K562 (cell line): ENCODE data around the gene PDZD2. TPM values are rescaled to one million over a fixed set of nuclear protein-coding genes. Genes with fewer than 3 reads are reported as not detected.

Source experiments
- ATAC-seq: fragments of 200-7000 bp; cut with Tn5 transposase; 3 replicates; pipeline ENCODE4 v1.9.1; 2020; ENCODE audit warnings: moderate library complexity
- BruUV-seq: library from RNA; stranded (reverse); fragments of 400-500 nt; replicated peaks from 2 replicates; lab custom pipeline; 2021; lab: Mats Ljungman, UMichigan
- CTCF ChIA-PET: fragments of 300-600 bp; formaldehyde crosslinking; extraction: SDS; loops from one replicate; lab custom pipeline; 2021; ENCODE audit warnings: low intra/inter-chr PET ratio; lab: Yijun Ruan, JAX
- POLR2A ChIA-PET: fragments of 300-600, 350-650 bp; sonication (Branson Sonifier 250); formaldehyde crosslinking; extraction: SDS; loops from one replicate; lab custom pipeline; 2021; ENCODE audit warnings: antibody characterized with exemption, inconsistent platforms; lab: Yijun Ruan, JAX
- DNase-seq, 4 experiments: peaks; one replicate each; pipeline versions ENCODE4 v3.0.0 to v3.0.0-alpha.2; 2011 to 2018; ENCODE audit warnings: low spot score in 3 of 4, mixed read lengths in 3 of 4; ENCODE audit errors: extremely low read depth in 1 of 4
- FAIRE-seq: peaks from 2 replicates; lab custom pipeline; 2011; peaks lifted over from hg19 to GRCh38; lab: Jason Lieb, UNC
- H2AFZ ChIP-seq: 2 replicates; pipeline ENCODE4 v1.6.0; 2011; ENCODE audit warnings: low read depth, low read length, control low read depth, inconsistent platforms
- H3K27ac ChIP-seq: fragments of 200-600 bp; 3 replicates; pipeline ENCODE4 v1.8.0; 2011; ENCODE audit warnings: low read depth, mild to moderate bottlenecking, control low read depth, inconsistent platforms, low read length, moderate library complexity, mixed read lengths; ENCODE audit errors: extremely low read depth
- H3K27me3 ChIP-seq, 2 experiments: fragments of 300-600 bp in 1 of 2; 2 replicates in 1 of 2; 3 replicates in 1 of 2; pipeline versions ENCODE4 v1.6.0 to v1.8.0; 2011; ENCODE audit warnings: inconsistent platforms in 2 of 2, low read length in 2 of 2, mild to moderate bottlenecking in 1 of 2, mixed read lengths in 1 of 2, moderate library complexity in 1 of 2; ENCODE audit not compliant: control insufficient read depth in 2 of 2, insufficient read depth in 2 of 2
- H3K36me3 ChIP-seq: fragments of 300-600 bp; 3 replicates; pipeline ENCODE4 v1.8.0; 2011; ENCODE audit warnings: mild to moderate bottlenecking, low read length, inconsistent platforms; ENCODE audit not compliant: control insufficient read depth, insufficient read depth
- H3K4me1 ChIP-seq, 2 experiments: fragments of 200-600 bp in 1 of 2; replicated peaks in 1 of 2; 2 replicates in 1 of 2; 3 replicates in 1 of 2; pipeline versions ENCODE4 v1.5.1 to v1.8.0; 2011; ENCODE audit warnings: inconsistent platforms in 2 of 2, low read length in 2 of 2, mild to moderate bottlenecking in 1 of 2, mixed read lengths in 1 of 2, moderate library complexity in 1 of 2; ENCODE audit not compliant: control insufficient read depth in 2 of 2, insufficient read depth in 2 of 2
- H3K4me2 ChIP-seq: 2 replicates; pipeline ENCODE4 v1.6.1; 2011; ENCODE audit warnings: low read length, control low read depth, inconsistent platforms, mixed read lengths; ENCODE audit not compliant: insufficient read depth
- H3K4me3 ChIP-seq: fragments of 200-600 bp; sonication (generic), shearing (Covaris generic); 2 replicates; pipeline ENCODE4 v1.5.1; 2016; ENCODE audit warnings: control low read depth, inconsistent platforms
- H3K79me2 ChIP-seq: fragments of 200-600 bp; 3 replicates; pipeline ENCODE4 v1.8.0; 2011; ENCODE audit warnings: low read length, inconsistent platforms; ENCODE audit not compliant: control insufficient read depth, insufficient read depth
- H3K9ac ChIP-seq, 2 experiments: 2 replicates each; pipeline versions ENCODE4 v1.6.0 to v1.6.1; 2011; ENCODE audit warnings: low read depth in 2 of 2, low read length in 2 of 2, control low read depth in 1 of 2, inconsistent platforms in 1 of 2, mild to moderate bottlenecking in 1 of 2, mixed read lengths in 1 of 2; ENCODE audit not compliant: insufficient read depth in 1 of 2
- H3K9me1 ChIP-seq: one replicate; pipeline ENCODE4 v1.6.0; 2011; ENCODE audit warnings: inconsistent platforms, mild to moderate bottlenecking, low read length, moderate library complexity; ENCODE audit not compliant: control insufficient read depth, insufficient read depth
- H3K9me3 ChIP-seq: replicated peaks from 2 replicates; pipeline ENCODE4 v1.5.1; 2011; ENCODE audit warnings: low read depth, low read length, inconsistent platforms; ENCODE audit not compliant: control insufficient read depth, insufficient read depth
- H4K20me1 ChIP-seq: replicated peaks from 2 replicates; pipeline ENCODE4 v1.6.1; 2011; ENCODE audit warnings: low read length, inconsistent platforms, mixed read lengths; ENCODE audit not compliant: control insufficient read depth, insufficient read depth
- BCOR ChIP-seq: fragments of 450-650 bp; IDR thresholded peaks from 2 replicates; pipeline ENCODE4 v1.6.1; 2016
- CTBP1 ChIP-seq: fragments of 450-650 bp; IDR thresholded peaks from 2 replicates; pipeline ENCODE4 v1.6.1; 2016; ENCODE audit warnings: borderline replicate concordance
- GATA2 ChIP-seq: sonication (generic); formaldehyde crosslinking; IDR thresholded peaks from 2 replicates; pipeline ENCODE4 v1.4.0; 2020; ENCODE audit warnings: mild to moderate bottlenecking, missing genetic modification reagents
- HDGF ChIP-seq: fragments of 450-650 bp; IDR thresholded peaks from 2 replicates; pipeline ENCODE4 v1.6.1; 2016
- HIVEP1 ChIP-seq: fragments of 250-450 bp; sonication (Bioruptor Pico); IDR thresholded peaks from 2 replicates; pipeline ENCODE4 v1.4.0; 2020; ENCODE audit warnings: mild to moderate bottlenecking
- IFI16 ChIP-seq: fragments of 250-450 bp; sonication (Bioruptor Pico); IDR thresholded peaks from 2 replicates; pipeline ENCODE4 v2.1.2; 2022; ENCODE audit warnings: mild to moderate bottlenecking, inconsistent platforms
- MAFG ChIP-seq: fragments of 450-650 bp; conservative IDR thresholded peaks from 2 replicates; pipeline ENCODE4 v1.6.1; 2016; ENCODE audit warnings: missing genetic modification characterization, missing compliant biosample characterization
- NCOA4 ChIP-seq: fragments of 450-650 bp; IDR thresholded peaks from 2 replicates; pipeline ENCODE4 v1.6.1; 2018; ENCODE audit warnings: mild to moderate bottlenecking; ENCODE audit not compliant: partially characterized antibody
- PRMT5 ChIP-seq: sonication (generic); formaldehyde crosslinking; IDR thresholded peaks from 2 replicates; pipeline ENCODE4 v1.5.0; 2020; ENCODE audit warnings: missing genetic modification reagents
- RBM14 ChIP-seq: fragments of 200-400 bp; formaldehyde crosslinking; IDR thresholded peaks from 2 replicates; pipeline ENCODE4 v1.6.1; 2018; ENCODE audit warnings: low read depth, mild to moderate bottlenecking, low read length, moderate library complexity, borderline replicate concordance; ENCODE audit not compliant: insufficient read depth
- SMARCB1 ChIP-seq: IDR thresholded peaks from 2 replicates; pipeline ENCODE4 v1.6.1; 2011; ENCODE audit warnings: improper control_type of control experiment, low read depth; ENCODE audit not compliant: insufficient read length
- TFAP4 ChIP-seq: sonication (generic); formaldehyde crosslinking; IDR thresholded peaks from 2 replicates; pipeline ENCODE4 v1.8.0; 2022; ENCODE audit warnings: missing genetic modification reagents, mild to moderate bottlenecking, moderate library complexity, borderline replicate concordance
- ZBTB1 ChIP-seq: sonication (generic); formaldehyde crosslinking; IDR thresholded peaks from 2 replicates; pipeline ENCODE4 v1.8.1; 2023; ENCODE audit warnings: missing genetic modification reagents, low read depth, mild to moderate bottlenecking, borderline replicate concordance
- ZBTB11 ChIP-seq, 3 experiments: fragments of 200-800 bp in 1 of 3; fragments of 250-450 bp in 1 of 3; fragments of 450-650 bp in 1 of 3; sonication (Bioruptor Pico) in 1 of 3; sonication (Bioruptor generic) in 1 of 3; formaldehyde crosslinking in 1 of 3; IDR thresholded peaks; 2 replicates each; pipeline versions ENCODE4 v1.6.1 to v1.8.0; 2016 to 2022; ENCODE audit warnings: mild to moderate bottlenecking in 2 of 3, missing genetic modification characterization in 2 of 3, missing compliant biosample characterization in 1 of 3, moderate library complexity in 1 of 3
- ZBTB17 ChIP-seq: fragments of 450-650 bp; formaldehyde crosslinking; IDR thresholded peaks from 2 replicates; pipeline ENCODE4 v1.4.0; 2020; ENCODE audit warnings: mild to moderate bottlenecking
- ZNF184 ChIP-seq: sonication (generic); formaldehyde crosslinking; IDR thresholded peaks from 2 replicates; pipeline ENCODE4 v1.5.0; 2020; ENCODE audit warnings: missing genetic modification reagents
- ZNF253 ChIP-seq: fragments of 250-450 bp; sonication (Bioruptor Pico); conservative IDR thresholded peaks from 2 replicates; pipeline ENCODE4 v1.6.1; 2021; ENCODE audit warnings: mild to moderate bottlenecking
- ZNF277 ChIP-seq: fragments of 250-450 bp; sonication (Bioruptor Pico); IDR thresholded peaks from 2 replicates; pipeline ENCODE4 v1.8.0; 2022; ENCODE audit warnings: inconsistent platforms, mild to moderate bottlenecking, moderate library complexity, borderline replicate concordance
- ZNF311 ChIP-seq: fragments of 250-450 bp; sonication (Bioruptor Pico); IDR thresholded peaks from 2 replicates; pipeline ENCODE4 v1.4.0; 2020; ENCODE audit warnings: mild to moderate bottlenecking, moderate library complexity
- ZSCAN32 ChIP-seq: fragments of 450-650 bp; formaldehyde crosslinking; IDR thresholded peaks from 2 replicates; pipeline ENCODE4 v1.4.0; 2020; ENCODE audit warnings: mild to moderate bottlenecking, moderate library complexity
- in situ Hi-C: fragments of 300-500 bp; cut with MboI; formaldehyde crosslinking; loops from 4 replicates; pipeline ENCODE4 v1.15.0; 2018; ENCODE audit warnings: inconsistent platforms, mixed read lengths
- intact Hi-C: fragments of 100-400 bp; cut with micrococcal nuclease; formaldehyde crosslinking; loops from 2 replicates; pipeline ENCODE4 v1.14.2; 2022
- polyA plus RNA-seq, 8 experiments: library from polyadenylated mRNA; depleted of rRNA in 4 of 8; stranded (reverse) in 5 of 8; unstranded in 3 of 8; fragments of >200 nt; fragmentation: Nextera tagmentation in 2 of 8; fragmentation: Illumina TruSeq in 1 of 8; extraction: Ambion mirVana in 2 of 8; extraction: Trizol in 1 of 8; gene quantifications; 2 replicates each; pipeline versions ENCODE4 v1.2.1 to v1.2.3, GENCODE V29; 2011 to 2014; ENCODE audit warnings: inconsistent platforms in 1 of 8, missing spikeins in 1 of 8
- total RNA-seq, 7 experiments: library from RNA; depleted of rRNA in 6 of 7; stranded (reverse); fragments of >200 nt in 6 of 7; fragmentation: Illumina TruSeq in 2 of 7; extraction: Trizol in 2 of 7; gene quantifications; 2 replicates each; pipeline versions ENCODE4 v1.2.1 to v1.2.3, GENCODE V29; 2011 to 2021; ENCODE audit warnings: low replicate concordance in 1 of 7

The PDZD2 gene
- total and polyA plus RNA-seq, 9 of the 15 experiments (the other 6 are each of a cell fraction or from before 2014, with no cell fraction given), result 0.02 to 0.08 (median 0.04) TPM; not detected in 6

GRCh38 chr5:32132757-32133156 is 493.8 kb downstream of the PDZD2 start:
- FAIRE-seq, result no peak
- intact Hi-C loops, result no loop called here
- ATAC-seq, result no peak

More at GRCh38 chr5:32132757-32133156, 493.8 kb downstream of the PDZD2 start:
- Histone ChIP-seq H3K4me2 (no peak overlapping the region), H3K9me1 (no peaks in the 10 kb centered on the region), H3K9ac (no peak overlapping the region), H3K4me3 (no peak overlapping the region), H3K9me3 (no peaks in the 10 kb centered on the region), H3K36me3 (peaks cover 57% of the 10 kb centered on the region), H2AFZ (no peak overlapping the region), H3K4me1 (no peaks in the 10 kb centered on the region), H3K79me2 (peaks cover 58% of the 10 kb centered on the region), H3K27ac (no peak overlapping the region), H3K27me3 (no peaks in the 10 kb centered on the region), H4K20me1 (no peaks in the 10 kb centered on the region)
- CTCF ChIA-PET, result no interaction called here
- TF ChIP-seq SMARCB1 (no peak), PRMT5 (CRISPR knock-in tag) (no peak), MAFG (no peak), HDGF (no peak), CTBP1 (no peak), ZBTB17 (no peak), HIVEP1 (no peak), ZBTB1 (CRISPR knock-in tag) (no peak), IFI16 (CRISPR knock-in tag) (no peak), ZNF311 (CRISPR knock-in tag) (no peak), TFAP4 (no peak), ZNF253 (no peak), ZBTB11 (CRISPR knock-in tag; IDR thresholded peaks at IDR 0.05) (no peak), BCOR (no peak), ZNF277 (CRISPR knock-in tag) (no peak), GATA2 (CRISPR knock-in tag) (no peak), ZSCAN32 (CRISPR knock-in tag) (no peak), ZNF184 (CRISPR knock-in tag) (no peak), RBM14 (no peak), NCOA4 (no peak)
- POLR2A ChIA-PET, result interaction anchor here (0.9 to 1.4 kb wide), 2 partner anchors 9 to 11 kb away, joined by 3 read pairs; no protein-coding TSS in a partner anchor
- TSS peak; percentile 2 for BruUV-seq
- in situ Hi-C loops, result no loop called here
- DNase-seq, result no peak
